Activated gamma-delta T cell treated with anti-CD3 and anti-CD28 coated beads, Interleukin-2, amount 50 U/mL, for 16 hours (primary cell): ENCODE data around the gene CPA1.

Experiments
- DNase-seq: peaks from one replicate; pipeline ENCODE4 v3.0.0-alpha.2; 2020; ENCODE audit warnings: low read depth

CPA1 gene

GRCh38 chr7:130426564-130426963 lies 46.3 kb downstream of the CPA1 start:
- no peak for DNase-seq

- no peak for DNase-seq
These were observed 48.7 kb downstream of the CPA1 start for GRCh38 chr7:130429019-130429418.

GRCh38 chr7:130430115-130430514 lies 49.8 kb downstream of the CPA1 start:
- no peak for DNase-seq

- no peak for DNase-seq
These were observed 50.8 kb downstream of the CPA1 start for GRCh38 chr7:130430841-130431666.

- no peak for DNase-seq
These were observed 52.6 kb downstream of the CPA1 start for GRCh38 chr7:130432886-130433285.

- no peak for DNase-seq
These were observed 53.0 kb downstream of the CPA1 start for GRCh38 chr7:130433301-130433700.

GRCh38 chr7:130435311-130435854 lies 55.1 kb downstream of the CPA1 start:
- no peak for DNase-seq

GRCh38 chr7:130436253-130436652 lies 56.0 kb downstream of the CPA1 start:
- DNase-seq: no peak
